ENCODE data around the gene TRIP12. TPM values are rescaled to one million over a fixed set of nuclear protein-coding genes. Genes with fewer than 3 reads are reported as not detected.

TRIP12 gene
- total RNA-seq, 1 experiment from 2014 or later, result 252 TPM

DNA sequence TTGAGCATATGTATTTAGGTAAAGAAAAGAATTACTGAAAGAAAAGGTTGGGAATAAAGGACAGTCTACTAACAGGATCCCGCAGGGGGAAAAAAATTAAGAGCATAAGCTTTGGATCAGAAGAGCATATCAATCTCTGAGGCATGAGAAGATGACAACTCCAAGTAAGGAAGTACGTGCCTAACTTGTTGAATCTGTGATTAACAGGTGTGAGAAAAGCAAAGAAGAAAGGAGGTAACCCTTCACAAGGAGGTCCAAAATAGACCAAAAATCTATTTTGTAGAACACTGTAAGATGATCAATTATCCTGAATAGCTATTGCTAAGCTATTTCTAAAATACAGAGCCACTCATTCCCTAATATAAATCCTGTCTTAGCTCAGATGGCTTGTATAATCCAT is 32.8 kb downstream of the TRIP12 start:
- Mint-ChIP-seq H3K36me3 (ENCODE audit: insufficient read depth, unreplicated experiment) (peaks cover 6% of the 10 kb centered on the region), H3K27me3 (ENCODE audit: unreplicated experiment) (no peaks in the 10 kb centered on the region), H3K4me1 (ENCODE audit: low read depth, unreplicated experiment) (peaks cover 24% of the 10 kb centered on the region), H3K27ac (ENCODE audit: unreplicated experiment) (peak overlapping the region; percentile 17), H3K4me3 (ENCODE audit: low read depth, unreplicated experiment) (no peak overlapping the region), H3K9me3 (ENCODE audit: low read depth, unreplicated experiment) (no peaks in the 10 kb centered on the region)
- CTCF ChIA-PET, result interaction anchor here (0.8 kb wide), 1 partner anchor 8 kb away, joined by 3 read pairs; no protein-coding TSS in a partner anchor
- intact Hi-C loops (cut with micrococcal nuclease; ENCODE audit: unreplicated experiment), result loop anchor here (5.0 kb wide), 1 partner anchor 42 kb away; no protein-coding TSS in a partner anchor
- BruUV-seq (replicated peaks), result no TSS peak
- no peak for TF ChIP-seq CTCF (IDR thresholded peaks at IDR 0.05; ENCODE audit: unreplicated experiment)
- no peak for DNase-seq

GRCh38 chr2:229888031-229888430 is 33.8 kb downstream of the TRIP12 start:
- Mint-ChIP-seq H3K27me3 (ENCODE audit: unreplicated experiment) (no peaks in the 10 kb centered on the region), H3K36me3 (ENCODE audit: insufficient read depth, unreplicated experiment) (peaks cover 6% of the 10 kb centered on the region), H3K4me1 (ENCODE audit: low read depth, unreplicated experiment) (peaks cover 24% of the 10 kb centered on the region), H3K9me3 (ENCODE audit: low read depth, unreplicated experiment) (no peaks in the 10 kb centered on the region), H3K27ac (ENCODE audit: unreplicated experiment) (peak overlapping the region; percentile 17), H3K4me3 (ENCODE audit: low read depth, unreplicated experiment) (no peak overlapping the region)
- DNase-seq, result no peak
- BruUV-seq (replicated peaks), result no TSS peak
- no peak for TF ChIP-seq CTCF (IDR thresholded peaks at IDR 0.05; ENCODE audit: unreplicated experiment)
- intact Hi-C loops (cut with micrococcal nuclease; ENCODE audit: unreplicated experiment), result loop anchor here (5.0 kb wide), 1 partner anchor 41 kb away; no protein-coding TSS in a partner anchor
- CTCF ChIA-PET, result interaction anchor here (0.7 kb wide), 1 partner anchor 794 kb away, joined by 3 read pairs; no protein-coding TSS in a partner anchor

- Mint-ChIP-seq H3K27me3 (ENCODE audit: unreplicated experiment) (no peaks in the 10 kb centered on the region), H3K4me3 (ENCODE audit: low read depth, unreplicated experiment) (no peak overlapping the region), H3K36me3 (ENCODE audit: insufficient read depth, unreplicated experiment) (peaks cover 6% of the 10 kb centered on the region), H3K27ac (ENCODE audit: unreplicated experiment) (no peak overlapping the region), H3K9me3 (ENCODE audit: low read depth, unreplicated experiment) (no peaks in the 10 kb centered on the region), H3K4me1 (ENCODE audit: low read depth, unreplicated experiment) (peaks cover 24% of the 10 kb centered on the region)
- no peak for DNase-seq
- intact Hi-C loops (cut with micrococcal nuclease; ENCODE audit: unreplicated experiment), result loop anchor here (5.0 kb wide), 1 partner anchor 40 kb away; no protein-coding TSS in a partner anchor
- BruUV-seq (replicated peaks), result no TSS peak
- CTCF ChIA-PET, result no interaction called here
- TF ChIP-seq CTCF (IDR thresholded peaks at IDR 0.05; ENCODE audit: unreplicated experiment), result no peak
These were observed 34.4 kb downstream of the TRIP12 start for GRCh38 chr2:229887441-229887840.

- H3K36me3 Mint-ChIP-seq (ENCODE audit: insufficient read depth, unreplicated experiment), result peaks cover 2% of the 10 kb centered on the region
- TF ChIP-seq CTCF (IDR thresholded peaks at IDR 0.05; ENCODE audit: unreplicated experiment), result no peak
- no TSS peak for BruUV-seq (replicated peaks)
- intact Hi-C loops (cut with micrococcal nuclease; ENCODE audit: unreplicated experiment), result loop anchor here (5.0 kb wide), 1 partner anchor 38 kb away; no protein-coding TSS in a partner anchor
- DNase-seq, result no peak
- H3K9me3 Mint-ChIP-seq (ENCODE audit: low read depth, unreplicated experiment), result no peaks in the 10 kb centered on the region
- no peak overlapping the region for H3K27ac Mint-ChIP-seq (ENCODE audit: unreplicated experiment)
- no peak overlapping the region for H3K4me3 Mint-ChIP-seq (ENCODE audit: low read depth, unreplicated experiment)
- no peaks in the 10 kb centered on the region for H3K27me3 Mint-ChIP-seq (ENCODE audit: unreplicated experiment)
- H3K4me1 Mint-ChIP-seq (ENCODE audit: low read depth, unreplicated experiment), result peaks cover 24% of the 10 kb centered on the region
- CTCF ChIA-PET, result no interaction called here
These were observed 36.8 kb downstream of the TRIP12 start for GRCh38 chr2:229884775-229885699.

Measured in Calu3 (cell line).